HEK293T (cell line): ENCODE results near the gene CYREN.
"Not testable (repeated sequence)": the region's sequence is repeated elsewhere in the genome, so short reads cannot be mapped to it uniquely, and the experiment has no call there.

ENCODE experiments used
- CTCF ChIA-PET: fragments of 350-600 bp; formaldehyde crosslinking; extraction: SDS; loops from one replicate; lab custom pipeline; 2021; ENCODE audit warnings: antibody characterized with exemption, inconsistent platforms; lab: Yijun Ruan, JAX
- POLR2A ChIA-PET: fragments of 350-600 bp; formaldehyde crosslinking; extraction: SDS; loops from one replicate; lab custom pipeline; 2020; ENCODE audit warnings: antibody characterized with exemption, inconsistent platforms; lab: Yijun Ruan, JAX
- DNase-seq: peaks from one replicate; pipeline ENCODE4 v3.0.0; 2012; ENCODE audit warnings: mixed read lengths; ENCODE audit errors: extremely low spot score
- ARNT ChIP-seq: fragments of 450-650 bp; IDR thresholded peaks from 2 replicates; pipeline ENCODE4 v1.6.1; 2017; ENCODE audit warnings: mild to moderate bottlenecking
- BHLHE40 ChIP-seq: fragments of 450-650 bp; IDR thresholded peaks from 2 replicates; pipeline ENCODE4 v1.6.1; 2016; ENCODE audit warnings: mild to moderate bottlenecking, moderate library complexity, borderline replicate concordance
- CTBP1 ChIP-seq: fragments of 450-650 bp; IDR thresholded peaks from 2 replicates; pipeline ENCODE4 v1.6.1; 2016; ENCODE audit warnings: borderline replicate concordance
- ELF4 ChIP-seq: fragments of 450-650 bp; IDR thresholded peaks from 2 replicates; pipeline ENCODE4 v1.6.1; 2017; ENCODE audit warnings: antibody characterized with exemption
- FOXA1 ChIP-seq: fragments of 450-650 bp; IDR thresholded peaks from 2 replicates; pipeline ENCODE4 v1.6.1; 2016; ENCODE audit warnings: mild to moderate bottlenecking
- FOXK2 ChIP-seq: fragments of 450-650 bp; IDR thresholded peaks from 2 replicates; pipeline ENCODE4 v1.6.1; 2016; ENCODE audit warnings: mild to moderate bottlenecking
- FOXM1 ChIP-seq: fragments of 450-650 bp; IDR thresholded peaks from 2 replicates; pipeline ENCODE4 v1.6.1; 2017; ENCODE audit warnings: mild to moderate bottlenecking, borderline replicate concordance
- HDGF ChIP-seq: fragments of 450-650 bp; IDR thresholded peaks from 2 replicates; pipeline ENCODE4 v1.6.1; 2017; ENCODE audit warnings: antibody characterized with exemption, borderline replicate concordance
- L3MBTL2 ChIP-seq: fragments of 450-650 bp; conservative IDR thresholded peaks from 2 replicates; pipeline ENCODE4 v1.6.1; 2016; ENCODE audit warnings: mild to moderate bottlenecking
- LEF1 ChIP-seq: fragments of 450-650 bp; IDR thresholded peaks from 2 replicates; pipeline ENCODE4 v1.6.1; 2017; ENCODE audit warnings: mild to moderate bottlenecking, borderline replicate concordance
- NFRKB ChIP-seq: fragments of 450-650 bp; IDR thresholded peaks from 2 replicates; pipeline ENCODE4 v1.6.1; 2016; ENCODE audit warnings: mild to moderate bottlenecking, moderate library complexity
- PKNOX1 ChIP-seq: fragments of 450-650 bp; IDR thresholded peaks from 2 replicates; pipeline ENCODE4 v1.6.1; 2016
- SP1 ChIP-seq: fragments of 450-650 bp; IDR thresholded peaks from 2 replicates; pipeline ENCODE4 v1.6.1; 2017
- SUZ12 ChIP-seq: fragments of 450-650 bp; IDR thresholded peaks from 2 replicates; pipeline ENCODE4 v1.6.1; 2016; ENCODE audit warnings: mild to moderate bottlenecking
- TARDBP ChIP-seq: fragments of 450-650 bp; IDR thresholded peaks from 2 replicates; pipeline ENCODE4 v1.6.1; 2016
- ZNF384 ChIP-seq: fragments of 450-650 bp; IDR thresholded peaks from 2 replicates; pipeline ENCODE4 v1.6.1; 2016

Gene CYREN

GRCh38 chr7:135170998-135171481 is 533 bp upstream of the CYREN start:
- not testable (repeated sequence) for DNase-seq
- peak; percentile 84 for TF ChIP-seq L3MBTL2
- ChIA-PET CTCF (interaction anchor here (0.7 to 1.3 kb wide), 3 partner anchors 10 to 185 kb away, joined by 3 to 5 read pairs (median 3); partner anchors contain the start of gene AGBL3), POLR2A (interaction anchor here (0.7 to 2.6 kb wide), 16 partner anchors 8 to 540 kb away, joined by 3 to 12 read pairs (median 4); partner anchors contain the start of genes AGBL3 and WDR91)

DNA sequence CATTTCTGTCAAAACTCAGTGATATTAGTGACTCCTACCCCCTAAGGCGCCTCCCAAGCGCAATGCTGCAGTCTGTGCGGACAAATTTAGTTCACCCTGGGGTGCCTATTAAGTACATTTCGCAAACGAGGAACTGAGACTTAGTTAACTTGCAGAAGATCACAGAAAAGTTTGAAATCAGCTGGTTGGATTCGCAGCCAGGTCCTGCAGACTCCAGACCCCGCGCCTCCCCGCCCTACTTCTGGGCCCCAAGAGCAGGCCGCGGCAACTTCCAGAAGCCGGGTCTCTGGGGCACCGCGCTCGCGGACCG is 588 bp downstream of the CYREN start:
- TF ChIP-seq SUZ12 (no peak), LEF1 (no peak), CTBP1 (no peak), SP1 (no peak), FOXA1 (no peak), BHLHE40 (no peak), FOXK2 (no peak), HDGF (no peak), ELF4 (no peak), L3MBTL2 (no peak), PKNOX1 (no peak), FOXM1 (no peak)
- no peak for DNase-seq
- POLR2A ChIA-PET = interaction anchor here (1.0 to 2.6 kb wide), 8 partner anchors 9 to 205 kb away, joined by 3 to 12 read pairs (median 4); partner anchors contain the start of genes AGBL3 and TMEM140

GRCh38 chr7:135169141-135169963 is 1.2 kb downstream of the CYREN start:
- DNase-seq = peak; percentile 66
- TF ChIP-seq TARDBP = no peak
- no peak for TF ChIP-seq L3MBTL2
- POLR2A ChIA-PET = interaction anchor here (1.0 to 2.6 kb wide), 8 partner anchors 9 to 204 kb away, joined by 3 to 12 read pairs (median 4); partner anchors contain the start of genes AGBL3 and TMEM140
- CTCF ChIA-PET = interaction anchor here (0.6 to 1.4 kb wide), 3 partner anchors 9 to 25 kb away, joined by 4 to 5 read pairs (median 5); no protein-coding TSS in a partner anchor

More for the DNA sequence above, 588 bp downstream of the CYREN start:
- CTCF ChIA-PET = interaction anchor here (0.9 to 1.4 kb wide), 2 partner anchors 9 to 10 kb away, joined by 4 to 5 read pairs; no protein-coding TSS in a partner anchor

DNA sequence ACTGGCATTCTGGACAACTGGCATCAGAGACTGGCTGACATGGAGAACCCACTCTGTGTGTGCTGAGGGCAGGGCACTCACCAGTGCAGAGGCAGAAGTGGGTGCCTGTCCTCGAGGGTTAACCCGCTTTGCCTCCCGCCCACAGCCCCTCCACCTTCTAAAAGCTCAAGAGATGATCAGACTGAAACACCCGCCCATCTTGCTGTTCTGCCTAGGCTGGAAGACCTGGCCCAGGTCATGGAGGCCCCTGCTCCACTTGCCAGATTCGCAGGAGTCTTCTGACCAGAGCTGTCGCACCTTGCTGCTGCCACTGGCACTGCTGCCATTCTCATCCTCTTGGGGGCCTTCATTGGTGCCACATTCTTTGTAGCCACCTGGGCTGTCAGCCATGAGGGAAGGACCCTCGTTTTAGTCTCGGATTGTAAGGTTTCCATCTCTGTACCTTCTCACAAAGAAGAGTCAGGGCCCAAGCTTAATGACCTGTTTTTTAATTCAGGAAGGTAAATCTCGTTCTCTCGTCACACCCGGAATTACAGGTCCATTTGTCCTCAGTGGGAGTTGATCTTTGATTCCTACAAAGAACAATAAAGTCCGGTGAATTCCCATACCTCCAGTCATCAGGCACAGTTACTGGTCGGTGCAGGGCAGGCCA is 1.9 kb downstream of the CYREN start:
- DNase-seq = no peak
- CTCF ChIA-PET = interaction anchor here (0.7 to 1.4 kb wide), 3 partner anchors 10 to 621 kb away, joined by 3 to 5 read pairs (median 4); no protein-coding TSS in a partner anchor
- TF ChIP-seq FOXM1 (no peak), NFRKB (no peak)
- POLR2A ChIA-PET = interaction anchor here (1.2 to 2.6 kb wide), 4 partner anchors 8 to 204 kb away, joined by 3 to 12 read pairs (median 8); partner anchors contain the start of gene AGBL3

DNA sequence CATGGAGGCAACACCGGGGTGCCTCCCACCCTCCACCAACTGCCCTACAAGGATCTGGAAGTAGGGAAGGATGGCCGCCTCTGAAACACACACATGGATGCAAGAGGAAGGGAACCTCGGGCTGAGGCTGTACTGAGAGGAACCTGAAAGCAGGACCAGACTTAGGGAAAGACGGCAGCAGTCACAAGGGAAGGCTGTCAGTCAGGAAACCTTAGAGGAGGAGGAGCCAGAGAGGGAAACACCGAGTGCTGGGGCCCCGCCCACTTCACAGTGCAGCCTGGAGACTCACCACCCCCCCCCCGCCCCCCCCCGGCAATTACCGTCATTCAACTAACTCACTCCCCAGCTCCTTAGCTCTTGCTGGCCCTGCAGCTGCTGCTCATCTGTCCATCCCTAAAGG is 2.5 kb downstream of the CYREN start:
- DNase-seq = no peak
- ChIA-PET POLR2A (interaction anchor here (1.0 kb wide), 1 partner anchor 181 kb away, joined by 4 read pairs; no protein-coding TSS in a partner anchor), CTCF (no interaction called here)
- TF ChIP-seq TARDBP (no peak), BHLHE40 (no peak), L3MBTL2 (no peak), FOXM1 (no peak), ELF4 (no peak), ZNF384 (no peak), SUZ12 (no peak), SP1 (no peak), NFRKB (no peak)

DNA sequence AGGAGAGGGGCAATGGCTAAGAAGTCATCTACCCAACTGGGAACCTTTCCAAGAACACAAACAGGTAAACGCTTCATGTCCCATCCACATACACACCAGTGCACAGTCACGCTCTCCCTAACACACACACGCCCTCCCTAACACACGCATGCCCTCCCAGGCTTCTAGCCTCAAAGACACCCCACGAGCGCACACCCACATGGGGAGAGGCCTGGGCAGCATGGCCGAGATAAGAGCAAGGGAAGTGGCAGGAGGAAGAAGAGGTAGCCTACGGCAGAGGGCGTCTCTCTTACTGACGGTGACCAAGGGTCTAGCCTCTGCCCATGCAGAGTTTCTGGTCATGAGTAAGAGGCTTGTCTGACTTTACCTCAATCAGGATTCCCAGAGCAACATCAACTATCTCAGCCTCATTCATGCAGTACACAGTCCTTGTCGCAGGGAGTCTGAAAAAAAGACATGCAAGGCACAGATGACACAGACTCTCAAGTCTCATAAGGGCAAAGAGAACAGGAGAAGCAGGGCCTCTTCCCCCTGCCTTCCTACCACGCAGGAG is 3.1 kb downstream of the CYREN start:
- TF ChIP-seq TARDBP = no peak
- TF ChIP-seq NFRKB = no peak
- TF ChIP-seq LEF1 = no peak
- no peak for TF ChIP-seq HDGF
- no peak for TF ChIP-seq FOXK2
- no peak for TF ChIP-seq L3MBTL2
- TF ChIP-seq SUZ12 = no peak
- no peak for TF ChIP-seq SP1
- no peak for TF ChIP-seq FOXM1
- TF ChIP-seq CTBP1 = no peak
- TF ChIP-seq FOXA1 = no peak
- TF ChIP-seq BHLHE40 = no peak
- TF ChIP-seq ZNF384 = no peak
- TF ChIP-seq PKNOX1 = no peak
- TF ChIP-seq ELF4 = no peak
- TF ChIP-seq ARNT = no peak
- no peak for DNase-seq
- ChIA-PET CTCF (no interaction called here), POLR2A (interaction anchor here (1.0 to 1.2 kb wide), 2 partner anchors 10 to 180 kb away, joined by 4 read pairs; no protein-coding TSS in a partner anchor)
